Neutrophil (primary cell): ENCODE results near the gene TMEM178A.

Source experiments
- H3K27ac ChIP-seq: fragments of 200-600 bp; sonication (generic); 2 replicates; pipeline ENCODE4 v1.5.1; 2016; ENCODE audit warnings: mild to moderate bottlenecking, moderate library complexity
- H3K27me3 ChIP-seq: fragments of 200-600 bp; sonication (generic); 2 replicates; pipeline ENCODE4 v1.6.0; 2016; ENCODE audit warnings: mild to moderate bottlenecking
- H3K36me3 ChIP-seq: fragments of 200-600 bp; sonication (generic); 2 replicates; pipeline ENCODE4 v1.5.1; 2017
- H3K4me1 ChIP-seq, 2 experiments: fragments of 200-600 bp in 1 of 2; sonication (generic) in 1 of 2; 1 replicate in 1 of 2; 2 replicates in 1 of 2; pipeline versions ENCODE4 v1.5.1 to v1.6.1; 2013 to 2016; ENCODE audit warnings: low read depth in 1 of 2, low read length in 1 of 2, mild to moderate bottlenecking in 1 of 2, moderate library complexity in 1 of 2; ENCODE audit not compliant: control insufficient read depth in 1 of 2, insufficient read depth in 1 of 2
- H3K4me3 ChIP-seq, 2 experiments: fragments of 200-600 bp in 1 of 2; sonication (generic) in 1 of 2; 1 replicate in 1 of 2; 2 replicates in 1 of 2; pipeline ENCODE4 v1.5.1; 2013 to 2016; ENCODE audit warnings: low read depth in 1 of 2, low read length in 1 of 2, mild to moderate bottlenecking in 1 of 2, moderate library complexity in 1 of 2
- H3K9me3 ChIP-seq: fragments of 200-600 bp; sonication (generic); 2 replicates; pipeline ENCODE4 v1.5.1; 2016
- CTCF ChIP-seq: fragments of 200-600 bp; sonication (generic); IDR thresholded peaks from 2 replicates; pipeline ENCODE4 v1.5.1; 2016; ENCODE audit warnings: antibody characterized with exemption

Gene TMEM178A

GRCh38 chr2:39664232-39664887, 1.4 kb upstream of the TMEM178A start:
- Histone ChIP-seq H3K9me3 (no peaks in the 10 kb centered on the region), H3K27ac (no peak overlapping the region), H3K4me1 (no peaks in the 10 kb centered on the region), H3K4me3 (no peak overlapping the region), H3K36me3 (no peaks in the 10 kb centered on the region), H3K27me3 (peaks cover 71% of the 10 kb centered on the region)
- no peak for TF ChIP-seq CTCF

- Histone ChIP-seq H3K4me3 (no peak overlapping the region), H3K27ac (no peak overlapping the region)
- no peak for TF ChIP-seq CTCF
These were observed 677 bp upstream of the TMEM178A start for GRCh38 chr2:39664888-39665591.

GRCh38 chr2:39666491-39667101, 879 bp downstream of the TMEM178A start:
- TF ChIP-seq CTCF = no peak
- H3K36me3 ChIP-seq = no peaks in the 10 kb centered on the region
- no peaks in the 10 kb centered on the region for H3K9me3 ChIP-seq
- H3K4me3 ChIP-seq = no peak overlapping the region
- H3K4me1 ChIP-seq = no peaks in the 10 kb centered on the region
- H3K27me3 ChIP-seq = peaks cover 91% of the 10 kb centered on the region
- no peak overlapping the region for H3K27ac ChIP-seq

More at GRCh38 chr2:39664888-39665591, 677 bp upstream of the TMEM178A start:
- H3K36me3 ChIP-seq = no peaks in the 10 kb centered on the region
- no peaks in the 10 kb centered on the region for H3K9me3 ChIP-seq
- H3K27me3 ChIP-seq = peaks cover 78% of the 10 kb centered on the region
- H3K4me1 ChIP-seq = no peaks in the 10 kb centered on the region

- no peaks in the 10 kb centered on the region for H3K36me3 ChIP-seq
- peaks cover 96% of the 10 kb centered on the region for H3K27me3 ChIP-seq
- no peak overlapping the region for H3K27ac ChIP-seq
- H3K4me1 ChIP-seq = no peaks in the 10 kb centered on the region
- TF ChIP-seq CTCF = no peak
- H3K9me3 ChIP-seq = no peaks in the 10 kb centered on the region
- H3K4me3 ChIP-seq = no peak overlapping the region
These were observed 1.6 kb downstream of the TMEM178A start for GRCh38 chr2:39667104-39667885.

- TF ChIP-seq CTCF = no peak
- Histone ChIP-seq H3K36me3 (no peaks in the 10 kb centered on the region), H3K9me3 (no peaks in the 10 kb centered on the region), H3K27me3 (peaks cover 90% of the 10 kb centered on the region), H3K4me1 (no peaks in the 10 kb centered on the region), H3K4me3 (no peak overlapping the region), H3K27ac (no peak overlapping the region)
These were observed 2.2 kb downstream of the TMEM178A start for GRCh38 chr2:39667886-39668276.
